SK-N-SH (cell line): ENCODE measurements around the gene OR2S2. TPM values are rescaled to one million over a fixed set of nuclear protein-coding genes. Genes with fewer than 3 reads are reported as not detected.

Source experiments
- CTCF ChIA-PET: fragments of 300-600, 350-600 bp; formaldehyde crosslinking; extraction: SDS; loops from one replicate; lab custom pipeline; 2021; lab: Yijun Ruan, JAX
- POLR2A ChIA-PET: fragments of 350-600 bp; sonication (Branson Sonifier 250); formaldehyde crosslinking; extraction: SDS; loops from one replicate; lab custom pipeline; 2020; ENCODE audit warnings: antibody characterized with exemption, inconsistent platforms; lab: Yijun Ruan, JAX
- DNase-seq: peaks from one replicate; pipeline ENCODE4 v3.0.0; 2012
- H2AFZ ChIP-seq: fragments of 200-600 bp; sonication (generic); 2 replicates; pipeline ENCODE4 v1.8.1; 2016; ENCODE audit warnings: antibody characterized with exemption, mild to moderate bottlenecking, low read depth
- H3F3A ChIP-seq: fragments of 200-600 bp; sonication (generic); replicated peaks from 2 replicates; pipeline ENCODE3; 2016; ENCODE audit warnings: antibody characterized with exemption, mild to moderate bottlenecking; ENCODE audit not compliant: insufficient read depth
- H3K27ac ChIP-seq, 2 experiments: fragments of 200-500 bp in 1 of 2; fragments of 200-600 bp in 1 of 2; sonication (Bioruptor generic) in 1 of 2; sonication (generic), shearing (Covaris generic) in 1 of 2; 2 replicates each; pipeline versions ENCODE4 v1.5.1 to v1.6.1; 2014 to 2016; ENCODE audit warnings: low read depth in 2 of 2, inconsistent platforms in 1 of 2, low read length in 1 of 2, mild to moderate bottlenecking in 1 of 2, mixed read lengths in 1 of 2
- H3K27me3 ChIP-seq: fragments of 200-600 bp; sonication (generic), shearing (Covaris generic); 2 replicates; pipeline ENCODE4 v1.6.1; 2016; ENCODE audit warnings: mixed run types; ENCODE audit not compliant: insufficient read depth
- H3K36me3 ChIP-seq, 2 experiments: fragments of 200-500 bp in 1 of 2; fragments of 200-600 bp in 1 of 2; sonication (Bioruptor generic) in 1 of 2; sonication (generic) in 1 of 2; replicated peaks in 1 of 2; 2 replicates each; pipeline versions ENCODE3 to v1.5.1; 2014 to 2016; ENCODE audit warnings: low read length in 1 of 2, mild to moderate bottlenecking in 1 of 2; ENCODE audit not compliant: insufficient read depth in 2 of 2, control insufficient read depth in 1 of 2
- H3K4me1 ChIP-seq, 2 experiments: fragments of 200-500 bp in 1 of 2; fragments of 200-600 bp in 1 of 2; sonication (Bioruptor generic) in 1 of 2; sonication (generic), shearing (Covaris generic) in 1 of 2; 2 replicates each; pipeline versions ENCODE4 v1.5.1 to v1.6.1; 2014 to 2016; ENCODE audit warnings: low read depth in 1 of 2, low read length in 1 of 2, mixed run types in 1 of 2; ENCODE audit not compliant: insufficient read depth in 2 of 2, control insufficient read depth in 1 of 2
- H3K4me2 ChIP-seq: fragments of 200-600 bp; sonication (generic), shearing (Covaris generic); 2 replicates; pipeline ENCODE4 v1.6.1; 2017; ENCODE audit warnings: mixed run types
- H3K4me3 ChIP-seq, 2 experiments: fragments of 200-500 bp in 1 of 2; fragments of 200-600 bp in 1 of 2; sonication (Bioruptor generic) in 1 of 2; sonication (generic), shearing (Covaris generic) in 1 of 2; 2 replicates each; pipeline versions ENCODE4 v1.5.1 to v1.8.1; 2014 to 2016; ENCODE audit warnings: low read depth in 2 of 2, inconsistent platforms in 1 of 2, low read length in 1 of 2, mild to moderate bottlenecking in 1 of 2, mixed read lengths in 1 of 2, moderate library complexity in 1 of 2
- H3K79me2 ChIP-seq: fragments of 200-600 bp; sonication (generic); 2 replicates; pipeline ENCODE4 v1.8.1; 2017; ENCODE audit warnings: mild to moderate bottlenecking; ENCODE audit not compliant: insufficient read depth
- H3K9ac ChIP-seq: fragments of 200-600 bp; sonication (generic); 2 replicates; pipeline ENCODE4 v1.6.1; 2017; ENCODE audit warnings: mixed run types
- H3K9me2 ChIP-seq: fragments of 200-600 bp; sonication (generic); 2 replicates; pipeline ENCODE4 v1.6.1; 2017; ENCODE audit warnings: mixed run types
- H3K9me3 ChIP-seq: fragments of 200-600 bp; sonication (generic); 2 replicates; pipeline ENCODE4 v1.6.1; 2017; ENCODE audit warnings: mixed run types, mild to moderate bottlenecking, moderate library complexity
- H4K20me1 ChIP-seq: fragments of 200-600 bp; sonication (generic); 2 replicates; pipeline ENCODE4 v1.6.1; 2017; ENCODE audit warnings: mild to moderate bottlenecking, mixed run types; ENCODE audit not compliant: insufficient read depth
- CHD2 ChIP-seq: fragments of 150-350 bp; IDR thresholded peaks from 2 replicates; pipeline ENCODE4 v1.6.1; 2018; ENCODE audit warnings: low read length; ENCODE audit not compliant: partially characterized antibody
- ELF1 ChIP-seq: IDR thresholded peaks from 2 replicates; pipeline ENCODE4 v1.4.0; 2012
- EZH2phosphoT487 ChIP-seq: fragments of 200-600 bp; sonication (generic); IDR thresholded peaks from 2 replicates; pipeline ENCODE4 v1.6.1; 2017; ENCODE audit warnings: low read depth, mixed run types, mild to moderate bottlenecking, antibody characterized with exemption, moderate library complexity, borderline replicate concordance
- FOSL2 ChIP-seq: IDR thresholded peaks from 2 replicates; pipeline ENCODE4 v1.4.0; 2012; ENCODE audit warnings: low read depth, mild to moderate bottlenecking, moderate library complexity, borderline replicate concordance
- FOXJ3 ChIP-seq: sonication (generic); formaldehyde crosslinking; IDR thresholded peaks from 2 replicates; pipeline ENCODE4 v1.5.1; 2020; ENCODE audit warnings: mild to moderate bottlenecking, missing genetic modification reagents
- FOXM1 ChIP-seq: IDR thresholded peaks from 2 replicates; pipeline ENCODE4 v1.4.0; 2012; ENCODE audit warnings: low read depth, mild to moderate bottlenecking
- GATA2 ChIP-seq: sonication (generic); formaldehyde crosslinking; IDR thresholded peaks from 2 replicates; pipeline ENCODE4 v1.5.0; 2020; ENCODE audit warnings: mild to moderate bottlenecking, missing genetic modification reagents
- JUND ChIP-seq: IDR thresholded peaks from 2 replicates; pipeline ENCODE4 v1.4.0; 2012
- MXI1 ChIP-seq: IDR thresholded peaks from 2 replicates; pipeline ENCODE4 v1.6.1; 2012; ENCODE audit warnings: mild to moderate bottlenecking, low read depth, low read length, improper control_type of control experiment
- PBX3 ChIP-seq: IDR thresholded peaks from 2 replicates; pipeline ENCODE4; 2012
- RCOR1 ChIP-seq: fragments of 150-350 bp; IDR thresholded peaks from 2 replicates; pipeline ENCODE4 v1.6.1; 2017; ENCODE audit warnings: antibody characterized with exemption, low read length
- RXRA ChIP-seq: IDR thresholded peaks from 2 replicates; pipeline ENCODE4 v1.4.0; 2012; ENCODE audit warnings: low read depth, mild to moderate bottlenecking, borderline replicate concordance
- SMC3 ChIP-seq: IDR thresholded peaks from 2 replicates; pipeline ENCODE4 v1.6.1; 2012; ENCODE audit warnings: low read depth, low read length, improper control_type of control experiment
- TAF1 ChIP-seq: IDR thresholded peaks from 2 replicates; pipeline ENCODE4 v1.6.1; 2012; ENCODE audit warnings: low read depth, mild to moderate bottlenecking, low read length, moderate library complexity, borderline replicate concordance
- USF2 ChIP-seq: fragments of 150-350 bp; IDR thresholded peaks from 2 replicates; pipeline ENCODE4 v1.6.1; 2017; ENCODE audit warnings: antibody characterized with exemption, low read length, low read depth, borderline replicate concordance
- ZBTB33 ChIP-seq: IDR thresholded peaks from 2 replicates; pipeline ENCODE4 v1.4.0; 2012; ENCODE audit warnings: low read depth, borderline replicate concordance
- WGBS: methylation state at CpG from one replicate; pipeline ENCODE4 v1.1.6; 2017; ENCODE audit warnings: low lambda C conversion rate; 5-methylcytosine and 5-hydroxymethylcytosine counted together
- polyA plus RNA-seq, 3 experiments: library from polyadenylated mRNA; depleted of rRNA; stranded (reverse); fragments of >200 nt; gene quantifications; 2 replicates each; pipeline ENCODE4 v1.2.3, GENCODE V29; 2012
- TF ChIP-seq, protein P1 (sequence below): fragments of 200-600 bp; sonication (generic); IDR thresholded peaks from 2 replicates; pipeline ENCODE4 v1.6.1; 2017; ENCODE audit warnings: antibody characterized with exemption, mild to moderate bottlenecking, moderate library complexity
- TF ChIP-seq, protein P2 (sequence below): IDR thresholded peaks from 2 replicates; pipeline ENCODE4 v1.4.0; 2012; ENCODE audit warnings: low read depth, borderline replicate concordance

The OR2S2 gene
- polyA plus RNA-seq, 1 of the 3 experiments (the other 2 are of a cell fraction) = not detected

GRCh38 chr9:36005891-36006290 lies 47.9 kb upstream of the OR2S2 start:
- Histone ChIP-seq H3K4me3 (no peak overlapping the region), H4K20me1 (no peaks in the 10 kb centered on the region), H3K79me2 (no peaks in the 10 kb centered on the region), H3K9ac (no peak overlapping the region), H3K4me1 (no peaks in the 10 kb centered on the region; a peak in 1 of 4 replicates), H3K4me2 (no peak overlapping the region), H2AFZ (no peak overlapping the region), H3K9me2 (no peaks in the 10 kb centered on the region), H3K36me3 (no peaks in the 10 kb centered on the region), H3F3A (no peaks in the 10 kb centered on the region), H3K27ac (no peak overlapping the region), H3K9me3 (0 out of 2 replicates have a peak, but pooled peaks cover 4% of the 10 kb centered on the region), H3K27me3 (no peaks in the 10 kb centered on the region)
- WGBS = 0% methylated on average over 1 of the region's 1 CpG
- TF ChIP-seq USF2 = no peak
- TF ChIP-seq PBX3 = no peak
- no peak for TF ChIP-seq FOXJ3 (CRISPR knock-in tag)
- no peak for TF ChIP-seq JUND
- no peak for TF ChIP-seq FOSL2
- no peak for TF ChIP-seq TAF1
- TF ChIP-seq SMC3 = no peak
- TF ChIP-seq FOXM1 = no peak
- TF ChIP-seq MXI1 = no peak
- no peak for TF ChIP-seq EZH2phosphoT487
- no peak for DNase-seq
- ChIA-PET CTCF (interaction anchor here (1.1 to 9.1 kb wide), 4 partner anchors 14 to 60 kb away, joined by 3 to 128 read pairs (median 52); partner anchors contain the start of gene OR2S2), POLR2A (no interaction called here)

GRCh38 chr9:35998333-35998732 lies 40.4 kb upstream of the OR2S2 start:
- WGBS = 27% methylated on average over 1 of the region's 1 CpG
- CTCF ChIA-PET = no interaction called here
- H3K9me3 ChIP-seq = no peaks in the 10 kb centered on the region
- no peak overlapping the region for H3K4me2 ChIP-seq
- H3K9me2 ChIP-seq = no peaks in the 10 kb centered on the region
- no peak overlapping the region for H3K9ac ChIP-seq
- DNase-seq = no peak
- no peaks in the 10 kb centered on the region for H4K20me1 ChIP-seq
- 0 out of 4 replicates have a peak, but pooled peaks cover 0 to 9% of the 10 kb centered on the region in 2 experiments for H3K4me1 ChIP-seq
- no peak overlapping the region for H3K27ac ChIP-seq
- H3K79me2 ChIP-seq = no peaks in the 10 kb centered on the region
- POLR2A ChIA-PET = no interaction called here
- no peaks in the 10 kb centered on the region for H3K36me3 ChIP-seq
- peaks cover 18% of the 10 kb centered on the region for H3F3A ChIP-seq
- H3K4me3 ChIP-seq = no peak overlapping the region
- H2AFZ ChIP-seq = no peak overlapping the region
- no peaks in the 10 kb centered on the region for H3K27me3 ChIP-seq
- TF ChIP-seq SMC3 = no peak
- TF ChIP-seq RCOR1 = no peak
- TF ChIP-seq USF2 = no peak
- no peak for TF ChIP-seq CHD2
- TF ChIP-seq GATA2 (CRISPR knock-in tag) = no peak
- TF ChIP-seq, protein P1, sequence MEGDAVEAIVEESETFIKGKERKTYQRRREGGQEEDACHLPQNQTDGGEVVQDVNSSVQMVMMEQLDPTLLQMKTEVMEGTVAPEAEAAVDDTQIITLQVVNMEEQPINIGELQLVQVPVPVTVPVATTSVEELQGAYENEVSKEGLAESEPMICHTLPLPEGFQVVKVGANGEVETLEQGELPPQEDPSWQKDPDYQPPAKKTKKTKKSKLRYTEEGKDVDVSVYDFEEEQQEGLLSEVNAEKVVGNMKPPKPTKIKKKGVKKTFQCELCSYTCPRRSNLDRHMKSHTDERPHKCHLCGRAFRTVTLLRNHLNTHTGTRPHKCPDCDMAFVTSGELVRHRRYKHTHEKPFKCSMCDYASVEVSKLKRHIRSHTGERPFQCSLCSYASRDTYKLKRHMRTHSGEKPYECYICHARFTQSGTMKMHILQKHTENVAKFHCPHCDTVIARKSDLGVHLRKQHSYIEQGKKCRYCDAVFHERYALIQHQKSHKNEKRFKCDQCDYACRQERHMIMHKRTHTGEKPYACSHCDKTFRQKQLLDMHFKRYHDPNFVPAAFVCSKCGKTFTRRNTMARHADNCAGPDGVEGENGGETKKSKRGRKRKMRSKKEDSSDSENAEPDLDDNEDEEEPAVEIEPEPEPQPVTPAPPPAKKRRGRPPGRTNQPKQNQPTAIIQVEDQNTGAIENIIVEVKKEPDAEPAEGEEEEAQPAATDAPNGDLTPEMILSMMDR = no peak
- no peak for TF ChIP-seq EZH2phosphoT487
- TF ChIP-seq, protein P2, sequence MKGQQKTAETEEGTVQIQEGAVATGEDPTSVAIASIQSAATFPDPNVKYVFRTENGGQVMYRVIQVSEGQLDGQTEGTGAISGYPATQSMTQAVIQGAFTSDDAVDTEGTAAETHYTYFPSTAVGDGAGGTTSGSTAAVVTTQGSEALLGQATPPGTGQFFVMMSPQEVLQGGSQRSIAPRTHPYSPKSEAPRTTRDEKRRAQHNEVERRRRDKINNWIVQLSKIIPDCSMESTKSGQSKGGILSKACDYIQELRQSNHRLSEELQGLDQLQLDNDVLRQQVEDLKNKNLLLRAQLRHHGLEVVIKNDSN = no peak
- no peak for TF ChIP-seq PBX3
- TF ChIP-seq ZBTB33 = no peak
- TF ChIP-seq FOXM1 = no peak
- TF ChIP-seq ELF1 = no peak
- TF ChIP-seq FOSL2 = no peak
- TF ChIP-seq RXRA = no peak
